T follicular helper cell (primary cell): Measurements from ENCODE around the gene KANSL2.
"Not testable (repeated sequence)": the region's sequence is repeated elsewhere in the genome, so short reads cannot be mapped to it uniquely, and the experiment has no call there.

ENCODE experiments used
- DNase-seq: peaks from one replicate; pipeline ENCODE4 v3.0.0-alpha.2; 2020; ENCODE audit warnings: low read depth
- total RNA-seq, 2 experiments: gene quantifications; one replicate each; lab custom pipeline; 2026; lab: John Stamatoyannopoulos, UW

Gene KANSL2, protein sequence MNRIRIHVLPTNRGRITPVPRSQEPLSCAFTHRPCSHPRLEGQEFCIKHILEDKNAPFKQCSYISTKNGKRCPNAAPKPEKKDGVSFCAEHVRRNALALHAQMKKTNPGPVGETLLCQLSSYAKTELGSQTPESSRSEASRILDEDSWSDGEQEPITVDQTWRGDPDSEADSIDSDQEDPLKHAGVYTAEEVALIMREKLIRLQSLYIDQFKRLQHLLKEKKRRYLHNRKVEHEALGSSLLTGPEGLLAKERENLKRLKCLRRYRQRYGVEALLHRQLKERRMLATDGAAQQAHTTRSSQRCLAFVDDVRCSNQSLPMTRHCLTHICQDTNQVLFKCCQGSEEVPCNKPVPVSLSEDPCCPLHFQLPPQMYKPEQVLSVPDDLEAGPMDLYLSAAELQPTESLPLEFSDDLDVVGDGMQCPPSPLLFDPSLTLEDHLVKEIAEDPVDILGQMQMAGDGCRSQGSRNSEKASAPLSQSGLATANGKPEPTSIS
- total RNA-seq = 75.4 to 86.1 reads per million in 2 experiments

DNA sequence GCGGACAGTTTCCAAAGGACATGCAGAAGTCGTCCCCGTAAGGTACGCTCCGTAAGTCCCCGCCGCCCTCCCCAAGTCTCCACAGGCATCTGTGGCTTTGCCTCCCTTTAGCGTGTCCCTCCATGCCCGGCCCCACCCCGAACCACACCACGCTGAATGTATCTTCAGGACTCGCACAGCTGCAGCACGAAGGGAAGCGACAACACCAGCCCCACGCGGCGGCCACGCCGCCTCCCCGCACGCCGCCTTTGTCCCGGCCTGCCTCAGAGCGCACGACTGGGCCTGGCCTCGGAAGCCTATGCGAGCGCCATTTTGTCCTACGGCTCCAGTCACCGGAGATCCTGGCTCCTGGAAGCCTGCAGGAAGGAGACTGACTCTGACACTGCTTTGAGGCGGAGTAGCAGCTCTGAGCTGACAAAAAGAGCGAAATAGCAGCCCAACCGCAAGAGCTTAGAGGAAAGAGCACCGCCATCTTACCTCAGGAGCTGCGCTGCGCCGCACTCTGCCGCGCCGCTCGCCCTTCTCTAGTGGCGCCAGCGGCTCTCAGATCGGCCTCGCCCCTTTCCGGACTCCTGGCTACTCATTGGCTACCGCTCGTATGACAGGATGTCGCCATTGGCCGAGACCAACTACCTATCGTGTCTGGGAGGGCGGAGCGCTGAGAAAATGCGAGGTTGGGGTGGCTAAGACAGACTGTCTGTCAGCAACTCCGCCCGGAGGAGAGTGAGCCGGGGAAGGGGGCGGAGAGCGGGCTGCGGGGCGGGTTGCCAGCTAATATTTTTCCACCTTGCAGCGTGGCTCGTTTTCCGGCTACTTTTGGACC, at the start of gene KANSL2:
Gene KANSL2, minus strand, starts transcription at position 529 of the 823 bp plus-strand sequence. CDS start 606 bp downstream, outside the sequence.
- DNase-seq = peak; percentile 97

DNA sequence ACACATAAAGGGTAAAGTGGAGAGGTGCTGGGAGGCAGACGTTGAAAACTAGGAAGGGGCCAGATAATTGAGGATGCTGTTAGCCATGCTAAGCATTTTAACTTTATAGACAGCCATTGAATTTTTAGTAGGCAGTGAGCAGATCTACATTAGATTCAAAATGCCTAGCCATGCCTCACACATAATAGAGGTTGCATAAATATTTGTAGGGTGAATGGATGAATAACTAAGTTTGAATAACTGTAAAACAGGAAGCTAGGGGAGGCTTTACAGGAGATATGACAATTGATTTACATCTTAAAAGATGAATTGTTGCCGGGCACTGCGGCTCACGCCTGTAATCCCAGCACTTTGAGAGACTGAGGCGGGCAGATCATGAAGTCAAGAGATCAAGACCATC, 46.8 kb upstream of the KANSL2 start:
- DNase-seq = no peak

DNA sequence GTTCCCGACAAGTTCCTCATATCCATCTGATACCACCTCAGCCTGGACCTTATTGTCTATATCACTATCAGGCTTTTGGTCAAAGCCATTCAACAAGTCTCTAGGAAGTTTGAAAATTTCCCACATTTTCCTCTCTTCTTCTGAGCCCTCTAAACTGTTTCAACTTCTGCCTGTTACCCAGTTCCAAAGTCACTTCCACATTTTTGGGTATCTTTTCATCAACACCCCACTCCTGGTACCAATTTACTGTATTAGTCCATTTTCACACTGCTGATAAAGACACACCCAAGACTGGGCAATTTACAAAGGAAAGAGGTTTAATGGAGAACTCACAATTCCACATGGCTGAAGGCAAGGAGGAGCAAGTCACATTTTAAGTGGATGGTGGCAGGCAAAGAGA, 38.7 kb upstream of the KANSL2 start:
- DNase-seq = not testable (repeated sequence)

DNA sequence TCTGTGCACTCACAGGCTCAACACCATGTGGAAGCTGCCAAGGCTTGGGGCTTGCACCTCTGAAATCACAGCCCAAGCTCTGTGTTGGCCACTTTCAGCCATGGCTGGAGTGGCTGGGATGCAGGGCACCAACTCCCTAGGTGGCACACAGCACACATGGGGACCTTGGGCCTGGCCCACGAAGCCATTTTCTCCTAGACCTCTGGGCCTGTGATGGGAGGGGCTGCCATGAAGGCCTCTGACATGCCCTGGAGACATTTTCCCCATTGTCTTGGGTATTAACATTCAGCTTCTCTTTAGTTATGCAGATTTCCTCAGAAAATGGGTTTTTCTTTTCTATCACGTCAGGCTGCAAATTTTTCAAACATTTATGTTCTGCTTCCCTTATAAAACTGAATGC, 38.1 kb upstream of the KANSL2 start:
- DNase-seq = not testable (repeated sequence)

DNA sequence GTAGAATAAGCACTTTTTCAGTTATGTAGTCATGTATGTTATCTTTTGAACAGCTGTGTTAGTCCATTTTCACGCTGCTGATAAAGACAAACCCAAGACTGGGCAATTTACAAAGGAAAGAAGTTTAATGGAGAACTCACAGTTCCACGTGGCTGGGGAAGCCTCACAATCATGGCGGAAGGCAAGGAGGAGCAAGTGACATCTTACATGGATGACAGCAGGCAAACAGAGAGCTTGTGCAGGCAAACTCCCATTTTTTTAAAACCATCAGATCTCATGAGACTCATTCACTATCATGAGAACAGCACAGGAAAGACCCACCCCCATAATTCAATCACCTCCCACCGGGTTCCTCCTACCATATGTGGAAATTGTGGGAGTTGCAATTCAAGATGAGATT, 37.0 kb upstream of the KANSL2 start:
- DNase-seq = not testable (repeated sequence)

DNA sequence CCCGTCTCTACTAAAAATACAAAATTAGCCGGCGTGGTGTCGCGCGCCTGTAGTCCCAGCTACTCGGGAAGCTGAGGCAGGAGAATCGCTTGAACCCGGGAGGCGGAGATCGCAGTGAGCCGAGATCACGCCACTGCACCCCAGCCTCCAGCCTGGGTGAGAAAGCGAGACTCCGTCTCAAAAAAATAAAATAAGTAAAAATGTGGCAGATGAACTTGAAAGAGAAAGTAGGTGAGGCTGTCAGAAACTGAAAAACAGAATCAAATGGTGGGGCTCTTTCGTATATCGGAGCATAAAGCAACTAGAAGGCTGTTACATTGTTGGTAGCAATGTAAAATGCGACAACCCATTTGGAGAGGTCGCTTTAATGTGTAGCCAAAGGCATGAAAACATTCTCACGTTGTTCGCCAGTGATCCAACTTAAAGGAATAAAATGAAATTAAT, 35.2 kb upstream of the KANSL2 start:
- DNase-seq = no peak

DNA sequence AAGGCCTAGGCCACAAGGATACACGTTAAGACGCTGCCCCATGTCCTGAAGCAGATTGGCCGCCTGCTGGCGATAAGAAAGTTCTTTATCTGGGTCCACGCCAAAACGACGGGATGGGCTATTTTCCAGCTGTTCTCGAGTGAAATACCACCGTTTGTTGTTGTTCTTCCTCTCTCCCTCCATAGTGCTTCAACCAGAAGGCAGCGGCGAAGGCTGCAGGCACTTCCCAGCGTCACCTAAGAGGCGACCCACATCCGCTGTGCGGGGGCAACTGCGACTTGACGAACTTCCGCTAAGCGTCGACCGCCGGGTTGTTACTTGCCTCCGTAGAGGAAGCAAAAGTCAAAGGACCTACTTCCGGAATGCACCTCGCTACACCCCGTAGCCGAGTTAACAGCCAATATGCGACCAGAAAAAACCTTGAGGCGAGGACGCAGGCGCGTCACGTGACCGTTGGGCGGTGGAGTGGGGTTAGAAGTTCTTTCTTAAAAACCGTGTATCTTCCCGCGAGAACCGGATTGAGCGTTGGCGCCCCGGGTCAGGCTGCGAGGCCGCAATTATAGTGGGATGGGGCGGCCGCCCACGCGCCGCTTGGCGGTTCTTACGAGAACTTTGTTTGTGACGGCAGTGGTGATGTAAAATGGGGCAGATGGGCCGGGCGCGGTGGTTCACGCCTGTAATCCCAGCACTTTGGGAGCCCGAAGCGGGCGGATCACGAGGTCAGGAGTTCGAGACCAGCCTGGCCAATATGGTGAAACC, 34.6 kb upstream of the KANSL2 start, which contains the start of gene CCNT1:
Gene CCNT1, minus strand, starts transcription at position 215 of the 759 bp plus-strand sequence. Its CDS starts 32 bp downstream, at position 183.
- DNase-seq = peak; percentile 98

DNA sequence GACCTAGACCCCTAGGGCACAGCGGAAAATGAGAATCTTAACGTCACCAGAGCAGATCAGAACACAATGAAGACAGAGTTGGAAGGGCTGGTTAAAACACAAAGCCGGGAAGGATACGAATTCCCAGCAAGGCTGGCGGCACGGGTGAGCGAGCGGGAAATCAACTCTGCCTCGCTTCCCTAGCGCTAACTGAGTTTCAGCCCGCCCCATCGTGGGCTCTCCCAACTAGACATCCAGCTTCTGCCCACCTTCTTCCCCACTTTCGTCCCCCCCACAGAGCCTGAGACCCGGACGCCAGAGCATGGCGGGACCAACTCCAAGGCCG, 34.1 kb upstream of the KANSL2 start:
- DNase-seq = no peak

DNA sequence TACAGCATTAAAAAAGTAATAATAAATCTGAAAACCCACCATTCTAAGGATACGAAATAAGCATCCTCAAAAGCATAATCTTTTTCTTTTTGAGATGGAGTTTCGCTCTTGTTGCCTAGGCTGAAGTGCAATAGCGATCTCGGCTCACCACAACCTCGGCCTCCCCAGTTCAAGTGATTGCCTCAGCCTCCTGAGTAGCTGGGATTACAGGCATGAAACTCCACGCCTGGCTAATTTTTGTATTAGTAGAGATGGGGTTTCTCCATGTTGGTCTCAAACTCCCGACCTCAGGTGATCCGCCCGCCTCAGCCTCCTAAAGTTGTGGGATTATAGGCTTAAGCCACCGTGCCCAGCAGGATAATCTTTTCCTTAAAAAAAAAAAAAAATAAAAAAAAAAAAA, 30.2 kb upstream of the KANSL2 start:
- no peak for DNase-seq

DNA sequence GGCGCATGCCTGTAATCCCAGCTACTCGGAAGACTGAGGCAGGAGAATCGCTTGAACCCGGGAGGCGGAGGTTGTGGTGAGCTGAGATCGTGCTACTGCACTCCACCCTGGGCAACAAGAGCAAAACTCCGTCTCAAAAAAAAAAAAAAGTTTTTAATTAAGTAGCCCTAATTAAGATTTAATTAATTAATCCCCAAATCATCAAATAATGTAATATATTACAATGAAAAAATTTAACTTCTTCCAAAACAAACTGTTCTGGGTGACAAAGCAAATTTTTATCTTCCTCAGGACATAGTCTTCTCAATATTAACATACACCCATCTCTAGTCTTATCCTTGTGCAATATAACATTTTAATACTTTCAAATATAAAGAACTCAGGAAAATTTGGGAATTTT, 16.8 kb upstream of the KANSL2 start:
- not testable (repeated sequence) for DNase-seq

DNA sequence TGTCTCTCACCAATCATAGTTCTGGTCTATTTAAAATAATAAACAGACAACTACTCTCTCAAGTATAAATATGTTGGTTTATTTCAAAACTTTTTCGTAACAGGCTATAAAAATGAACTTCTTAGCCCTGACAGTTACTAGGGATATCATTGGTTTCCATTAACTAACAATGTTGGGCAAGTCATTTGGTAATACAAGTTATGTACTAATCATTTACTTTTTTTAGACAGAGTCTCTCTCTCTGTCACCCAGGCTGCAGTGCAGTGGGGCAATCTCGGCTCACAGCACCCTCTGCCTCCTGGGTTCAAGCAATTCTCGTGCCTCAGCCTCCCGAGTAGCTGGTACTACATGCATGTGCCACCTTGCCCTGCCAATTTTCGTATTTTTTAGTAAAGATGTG, 14.6 kb upstream of the KANSL2 start:
- DNase-seq = no peak

DNA sequence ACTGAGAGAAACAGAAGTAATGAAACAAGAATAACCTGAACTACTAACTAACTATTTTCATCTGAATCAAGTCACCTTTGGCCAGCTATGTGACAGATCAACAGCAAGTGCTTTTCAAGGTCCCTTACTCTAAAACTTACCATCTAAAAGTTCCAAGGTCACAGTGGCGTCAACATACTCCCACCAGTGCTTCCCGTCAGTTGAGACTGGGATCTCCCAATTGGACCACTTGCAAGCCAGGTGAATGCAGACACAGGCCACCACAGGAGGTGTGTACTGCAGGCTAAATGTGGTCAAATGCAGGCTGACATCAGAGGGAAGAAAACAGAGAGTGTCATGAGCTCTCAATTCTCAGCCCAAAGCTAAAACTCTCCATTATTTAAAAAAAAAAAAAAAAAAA, 13.8 kb upstream of the KANSL2 start:
- no peak for DNase-seq

DNA sequence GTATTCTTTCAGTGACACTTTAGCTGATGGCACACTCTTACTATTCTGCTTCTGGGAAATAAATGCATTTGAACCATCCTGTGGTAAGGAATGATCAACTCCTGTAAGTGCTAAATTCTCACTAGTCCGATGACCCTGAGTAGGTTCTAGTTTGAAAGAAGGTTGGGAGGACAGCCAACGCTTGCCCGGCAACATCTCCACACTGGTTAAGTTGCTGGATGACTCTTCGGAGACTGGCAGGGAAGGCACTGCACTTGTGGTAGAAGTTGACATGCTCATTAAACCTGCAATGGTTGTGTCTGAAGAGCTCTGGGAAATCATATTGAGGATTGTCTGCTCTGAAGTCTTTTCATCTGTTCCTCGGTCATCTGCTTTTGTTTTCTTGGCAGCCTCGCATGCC, 12.0 kb upstream of the KANSL2 start:
- DNase-seq = no peak

DNA sequence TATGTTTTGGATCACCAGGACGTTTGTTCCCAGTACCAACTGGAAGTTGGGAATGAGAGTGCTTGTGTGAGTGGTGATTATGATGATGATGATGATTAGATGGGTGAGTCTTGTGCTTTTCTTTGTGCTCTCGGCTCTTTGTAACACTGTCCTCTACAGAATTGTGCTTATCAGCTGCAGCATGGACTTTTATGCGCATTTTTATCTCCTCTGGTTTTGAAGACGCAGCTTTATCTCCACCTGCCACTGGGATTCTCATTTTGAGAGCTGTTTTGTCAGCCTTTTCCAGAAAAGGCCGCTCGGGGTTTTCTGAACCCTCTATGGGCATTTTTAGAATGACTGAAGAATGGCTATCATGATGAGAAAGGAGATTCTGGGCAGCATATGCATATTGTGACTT, 11.5 kb upstream of the KANSL2 start:
- DNase-seq = no peak

DNA sequence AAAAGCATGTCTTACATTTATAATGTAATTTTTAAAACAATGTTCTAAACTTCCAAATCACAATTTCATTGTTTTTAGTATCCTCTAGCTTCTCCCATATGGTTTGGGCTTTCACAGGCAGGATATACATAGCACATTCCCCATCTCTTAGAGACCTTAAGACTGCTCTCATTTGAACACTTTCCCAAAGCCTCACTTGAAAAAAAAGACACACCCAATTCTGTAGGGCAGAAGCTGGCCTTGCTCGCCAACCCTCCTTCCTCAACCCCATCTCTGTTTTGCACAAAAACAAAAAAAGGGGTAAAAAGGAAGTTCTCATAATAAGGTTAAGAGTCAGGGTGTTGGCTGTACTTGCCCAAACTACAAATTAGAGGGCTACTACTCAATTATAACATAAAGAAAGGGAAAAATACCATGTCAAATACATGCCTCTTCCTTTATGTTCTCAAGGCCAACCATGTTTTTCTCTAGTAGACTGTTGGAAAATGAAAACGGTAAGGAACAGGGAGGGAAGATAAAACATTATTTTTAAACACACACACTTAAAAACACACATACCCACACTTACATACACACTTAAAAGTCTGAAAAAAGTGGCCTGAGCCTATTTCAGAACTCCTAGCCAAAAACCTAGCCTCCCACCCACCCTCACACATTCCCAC, 9.9 kb upstream of the KANSL2 start:
- no peak for DNase-seq

DNA sequence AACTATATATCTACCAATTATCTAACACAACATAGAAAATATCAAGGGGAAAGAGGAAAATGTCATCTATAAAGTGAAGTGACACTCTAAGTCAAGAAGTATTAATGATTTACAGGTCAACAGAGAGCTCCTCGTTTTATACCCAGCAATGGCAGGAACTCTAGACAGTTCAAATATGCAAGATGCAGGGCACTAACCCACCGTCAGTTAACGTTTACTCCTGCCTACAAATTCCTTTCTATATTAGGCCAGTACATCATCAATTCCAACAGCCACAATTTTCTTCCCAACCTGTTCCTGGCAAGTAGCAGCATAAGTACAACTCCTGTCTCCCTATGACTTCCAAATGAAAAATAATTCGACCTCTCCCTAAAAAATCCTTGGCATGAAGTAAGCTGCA, 9.0 kb upstream of the KANSL2 start:
- no peak for DNase-seq

DNA sequence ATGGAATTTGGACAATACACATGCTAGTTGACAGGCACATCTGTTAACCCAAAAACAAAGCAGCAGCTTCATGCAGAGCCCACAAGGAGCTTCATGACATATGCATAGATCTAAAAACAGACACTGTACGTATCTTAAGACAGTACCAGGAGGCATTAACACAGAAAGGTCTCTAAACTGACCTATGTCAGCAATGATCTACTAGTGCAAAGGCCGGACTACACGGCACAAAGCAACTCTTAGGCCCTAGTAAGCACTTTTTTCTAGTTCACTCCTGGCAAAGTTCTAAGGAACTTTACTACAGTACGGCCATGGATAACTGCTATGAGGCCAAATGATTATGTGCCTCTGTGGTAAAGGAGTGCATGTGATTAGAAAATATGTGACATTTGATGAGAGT, 8.4 kb upstream of the KANSL2 start:
- no peak for DNase-seq

DNA sequence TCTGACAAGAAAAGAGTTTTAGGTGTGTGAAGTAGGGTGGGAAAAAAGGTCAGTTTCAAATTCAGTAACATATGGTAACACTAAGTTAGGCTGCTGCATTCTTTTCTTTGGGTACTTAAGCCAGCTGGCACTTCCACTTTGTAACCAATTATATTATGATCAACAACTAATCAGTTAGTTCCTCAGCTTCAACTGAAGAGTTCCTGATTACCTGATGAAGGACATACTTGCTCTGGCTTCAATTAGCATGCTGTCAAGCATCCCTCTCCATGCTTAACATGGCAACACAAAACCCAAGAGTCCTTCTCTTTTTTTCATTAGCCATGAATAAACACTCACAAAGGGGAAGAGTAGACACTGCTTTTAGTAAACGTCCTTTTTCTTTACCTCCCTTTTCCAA, 6.8 kb upstream of the KANSL2 start:
- DNase-seq = no peak

DNA sequence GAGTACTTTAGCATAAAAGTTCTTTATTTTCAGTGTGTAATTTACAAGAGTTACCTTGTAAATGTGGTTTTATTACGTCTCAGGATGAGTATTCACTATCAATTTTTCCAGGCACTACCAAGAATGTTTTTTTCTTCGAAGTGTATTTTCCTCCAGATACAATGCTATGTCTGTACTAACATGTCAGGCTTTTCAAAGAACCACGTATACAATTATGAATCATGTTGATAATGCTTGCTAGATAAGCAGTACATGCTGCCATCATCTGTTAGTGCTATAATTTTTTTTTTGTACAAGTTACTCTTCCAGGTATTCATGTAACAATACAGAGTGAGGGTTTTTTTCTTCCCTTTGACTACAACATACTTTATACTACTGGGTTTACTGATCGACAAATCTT, 5.6 kb upstream of the KANSL2 start:
- DNase-seq = no peak

DNA sequence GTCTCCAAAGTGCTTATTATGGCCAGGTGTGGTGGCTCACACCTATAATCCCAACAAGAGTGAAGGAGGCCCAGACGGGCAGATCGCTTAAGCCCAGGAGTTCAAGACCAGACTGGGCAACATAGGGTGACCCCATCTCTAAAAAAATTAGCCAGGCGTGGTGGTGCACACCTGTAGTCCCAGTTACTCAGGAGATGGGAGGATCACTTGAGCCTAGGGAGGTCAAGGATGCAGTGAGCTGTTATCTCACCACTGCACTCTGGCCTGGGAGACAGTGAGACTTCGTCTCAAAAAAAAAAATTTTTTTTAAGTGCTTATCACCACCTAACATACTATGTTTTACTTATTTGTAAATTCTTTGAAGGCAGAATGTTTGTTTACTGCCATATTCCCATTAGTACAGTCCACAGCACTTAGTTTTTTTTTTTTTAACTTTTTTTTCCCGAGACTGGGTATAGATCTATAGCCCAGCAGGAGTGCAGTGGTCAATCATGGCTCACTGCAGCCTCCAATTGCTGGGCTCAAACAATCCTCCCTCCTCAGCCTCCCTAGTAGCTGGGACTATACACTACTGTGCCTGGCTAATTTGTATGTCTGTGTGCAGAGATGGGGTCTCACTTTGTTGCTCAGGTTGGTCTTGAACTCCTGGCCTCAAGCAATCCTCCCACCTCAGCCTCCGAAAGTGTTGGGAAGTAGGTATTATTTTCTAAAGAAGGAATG, 4.7 kb upstream of the KANSL2 start:
- no peak for DNase-seq

DNA sequence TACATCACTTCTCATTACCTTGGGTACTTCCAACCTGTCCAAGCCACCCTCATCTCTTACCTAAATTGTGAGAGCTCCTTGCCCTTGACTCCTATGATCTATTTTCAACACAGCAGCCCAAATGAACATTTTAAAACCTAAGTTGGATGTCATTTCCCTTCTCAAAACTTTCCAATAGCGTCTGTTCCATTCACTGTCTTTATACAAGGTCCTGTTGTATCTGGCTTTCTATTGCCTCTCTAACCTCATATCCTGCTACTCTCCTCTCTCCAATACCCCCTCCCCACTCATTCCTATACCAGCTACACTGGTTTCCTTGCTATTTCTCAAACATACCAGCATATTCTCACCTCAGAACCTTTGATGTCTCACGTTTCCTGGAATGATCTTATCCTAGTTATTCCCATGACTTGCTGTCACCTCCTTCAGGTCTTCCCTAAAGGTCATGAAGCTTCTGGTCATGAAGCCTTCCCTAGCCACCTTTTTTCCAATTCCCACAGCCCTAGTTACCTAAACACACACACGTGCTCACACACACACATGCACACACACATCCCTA, 4.1 kb upstream of the KANSL2 start:
- no peak for DNase-seq
